OCI-LY7 (cell line): ENCODE measurements around the gene IGSF3. TPM values are rescaled to one million over a fixed set of nuclear protein-coding genes. Genes with fewer than 3 reads are reported as not detected.

ENCODE experiments used
- BruUV-seq: library from RNA; stranded (reverse); fragments of 400-500 nt; replicated peaks from 2 replicates; lab custom pipeline; 2021; lab: Mats Ljungman, UMichigan
- CTCF ChIA-PET: fragments of 300-600 bp; sonication (Branson Sonifier 250); formaldehyde crosslinking; loops from one replicate; lab custom pipeline; 2022; ENCODE audit warnings: antibody characterized with exemption; ENCODE audit not compliant: unreplicated experiment; lab: Charles Lee
- POLR2A ChIA-PET: fragments of 300-600 bp; sonication (Branson Sonifier 250); formaldehyde crosslinking; loops from one replicate; lab custom pipeline; 2022; ENCODE audit warnings: antibody characterized with exemption; lab: Charles Lee
- DNase-seq: peaks from one replicate; pipeline ENCODE4 v3.0.0-alpha.2; 2015; ENCODE audit warnings: low spot score
- H2AFZ ChIP-seq: fragments of 200-600 bp; sonication (generic), shearing (Covaris generic); 2 replicates; pipeline ENCODE4 v1.6.1; 2014; ENCODE audit warnings: mild to moderate bottlenecking, antibody characterized with exemption, low read length, moderate library complexity
- H3K27ac ChIP-seq: fragments of 200-600 bp; sonication (generic); 2 replicates; pipeline ENCODE4 v1.5.1; 2014; ENCODE audit warnings: mixed run types, low read depth, mild to moderate bottlenecking, moderate library complexity, low read length, inconsistent platforms; ENCODE audit not compliant: poor library complexity, severe bottlenecking
- H3K36me3 ChIP-seq: fragments of 200-600 bp; sonication (generic); 2 replicates; pipeline ENCODE4 v1.6.1; 2014; ENCODE audit warnings: mild to moderate bottlenecking, antibody characterized with exemption, low read length, moderate library complexity, mixed read lengths; ENCODE audit not compliant: insufficient read depth
- H3K4me1 ChIP-seq: fragments of 200-600 bp; sonication (generic); 2 replicates; pipeline ENCODE4 v1.5.1; 2014; ENCODE audit warnings: mild to moderate bottlenecking, low read length; ENCODE audit not compliant: insufficient read depth, poor library complexity, severe bottlenecking
- H3K4me2 ChIP-seq: fragments of 200-600 bp; sonication (generic); 2 replicates; pipeline ENCODE4 v1.6.1; 2014; ENCODE audit warnings: mild to moderate bottlenecking, low read length
- H3K4me3 ChIP-seq: fragments of 200-600 bp; sonication (generic); 2 replicates; pipeline ENCODE4 v1.5.1; 2014; ENCODE audit warnings: mild to moderate bottlenecking, low read depth, low read length; ENCODE audit not compliant: poor library complexity, severe bottlenecking
- H3K79me2 ChIP-seq: fragments of 200-600 bp; sonication (generic); 2 replicates; pipeline ENCODE4 v1.6.1; 2016; ENCODE audit warnings: low read depth, mild to moderate bottlenecking, low read length, moderate library complexity, mixed read lengths; ENCODE audit not compliant: insufficient read depth
- H3K9me2 ChIP-seq: fragments of 200-600 bp; sonication (generic); 2 replicates; pipeline ENCODE4 v1.6.1; 2016; ENCODE audit warnings: mild to moderate bottlenecking, low read length, mixed read lengths; ENCODE audit not compliant: insufficient read depth
- H3K9me3 ChIP-seq: fragments of 200-600 bp; sonication (generic); 2 replicates; pipeline ENCODE4 v1.6.1; 2014; ENCODE audit warnings: mild to moderate bottlenecking, mixed run types, low read length, mixed read lengths
- H4K20me1 ChIP-seq: fragments of 200-600 bp; sonication (generic); 2 replicates; pipeline ENCODE4 v1.6.1; 2014; ENCODE audit warnings: mild to moderate bottlenecking, antibody characterized with exemption, low read length, moderate library complexity, mixed read lengths; ENCODE audit not compliant: insufficient read depth
- EZH2phosphoT487 ChIP-seq: fragments of 200-600 bp; sonication (generic); IDR thresholded peaks from 2 replicates; pipeline ENCODE4 v1.6.1; 2018; ENCODE audit warnings: low read depth, borderline replicate concordance, mild to moderate bottlenecking, mixed run types, antibody characterized with exemption, low read length, moderate library complexity, mixed read lengths
- intact Hi-C: fragments of 100-400 bp; cut with micrococcal nuclease; formaldehyde crosslinking; loops from one replicate; pipeline ENCODE4 v1.10.0; 2022; ENCODE audit not compliant: unreplicated experiment
- total RNA-seq, 2 experiments: library from RNA; depleted of rRNA in 1 of 2; stranded (reverse); fragments of >200 nt in 1 of 2; shearing (Covaris generic) in 1 of 2; gene quantifications; 2 replicates each; pipeline ENCODE4 v1.2.3, GENCODE V29; 2014 to 2022
- TF ChIP-seq, protein P1 (sequence below): fragments of 200-600 bp; sonication (generic); conservative IDR thresholded peaks from 2 replicates; pipeline ENCODE4 v1.5.1; 2014; ENCODE audit warnings: mild to moderate bottlenecking, antibody characterized with exemption, low read length, moderate library complexity, mixed read lengths

Gene IGSF3
- total RNA-seq, 2 experiments from 2014 or later, result not detected

DNA sequence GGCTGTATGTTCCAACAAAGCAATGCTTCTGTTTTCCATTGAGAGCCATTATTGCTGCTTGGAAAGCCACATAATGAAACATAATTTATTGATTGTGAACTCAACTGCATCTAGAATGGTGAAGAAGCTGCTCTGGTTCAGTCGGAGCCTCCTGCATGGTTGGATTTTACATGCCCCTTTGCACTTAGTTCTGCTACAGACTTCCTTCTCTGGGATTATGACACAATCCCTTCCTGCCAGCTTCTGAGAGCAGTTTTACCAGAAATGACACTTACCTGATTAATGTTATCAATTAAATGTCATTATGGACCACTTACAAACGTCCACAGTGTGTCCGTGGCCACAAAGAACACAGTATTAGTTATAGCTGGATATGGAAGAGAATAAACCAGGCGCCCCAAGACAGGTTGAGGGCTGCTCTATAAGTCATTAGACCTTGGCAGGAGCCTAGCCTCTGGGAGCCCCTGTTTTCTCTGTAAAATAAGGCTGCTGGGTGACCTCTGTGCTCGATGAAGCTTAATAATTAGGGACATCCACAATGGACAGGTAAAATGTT, 89.7 kb downstream of the IGSF3 start:
- no TSS peak for BruUV-seq
- Histone ChIP-seq H3K4me2 (no peak overlapping the region), H3K79me2 (no peaks in the 10 kb centered on the region), H3K9me3 (no peaks in the 10 kb centered on the region), H3K27ac (no peak overlapping the region), H3K36me3 (no peaks in the 10 kb centered on the region), H2AFZ (no peak overlapping the region), H3K4me1 (no peaks in the 10 kb centered on the region), H3K9me2 (no peaks in the 10 kb centered on the region), H3K4me3 (no peak overlapping the region), H4K20me1 (no peaks in the 10 kb centered on the region)
- DNase-seq, result no peak
- intact Hi-C loops, result no loop called here
- ChIA-PET CTCF (no interaction called here), POLR2A (no interaction called here)
- TF ChIP-seq EZH2phosphoT487, result no peak
- TF ChIP-seq, protein P1, sequence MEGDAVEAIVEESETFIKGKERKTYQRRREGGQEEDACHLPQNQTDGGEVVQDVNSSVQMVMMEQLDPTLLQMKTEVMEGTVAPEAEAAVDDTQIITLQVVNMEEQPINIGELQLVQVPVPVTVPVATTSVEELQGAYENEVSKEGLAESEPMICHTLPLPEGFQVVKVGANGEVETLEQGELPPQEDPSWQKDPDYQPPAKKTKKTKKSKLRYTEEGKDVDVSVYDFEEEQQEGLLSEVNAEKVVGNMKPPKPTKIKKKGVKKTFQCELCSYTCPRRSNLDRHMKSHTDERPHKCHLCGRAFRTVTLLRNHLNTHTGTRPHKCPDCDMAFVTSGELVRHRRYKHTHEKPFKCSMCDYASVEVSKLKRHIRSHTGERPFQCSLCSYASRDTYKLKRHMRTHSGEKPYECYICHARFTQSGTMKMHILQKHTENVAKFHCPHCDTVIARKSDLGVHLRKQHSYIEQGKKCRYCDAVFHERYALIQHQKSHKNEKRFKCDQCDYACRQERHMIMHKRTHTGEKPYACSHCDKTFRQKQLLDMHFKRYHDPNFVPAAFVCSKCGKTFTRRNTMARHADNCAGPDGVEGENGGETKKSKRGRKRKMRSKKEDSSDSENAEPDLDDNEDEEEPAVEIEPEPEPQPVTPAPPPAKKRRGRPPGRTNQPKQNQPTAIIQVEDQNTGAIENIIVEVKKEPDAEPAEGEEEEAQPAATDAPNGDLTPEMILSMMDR, result no peak

DNA sequence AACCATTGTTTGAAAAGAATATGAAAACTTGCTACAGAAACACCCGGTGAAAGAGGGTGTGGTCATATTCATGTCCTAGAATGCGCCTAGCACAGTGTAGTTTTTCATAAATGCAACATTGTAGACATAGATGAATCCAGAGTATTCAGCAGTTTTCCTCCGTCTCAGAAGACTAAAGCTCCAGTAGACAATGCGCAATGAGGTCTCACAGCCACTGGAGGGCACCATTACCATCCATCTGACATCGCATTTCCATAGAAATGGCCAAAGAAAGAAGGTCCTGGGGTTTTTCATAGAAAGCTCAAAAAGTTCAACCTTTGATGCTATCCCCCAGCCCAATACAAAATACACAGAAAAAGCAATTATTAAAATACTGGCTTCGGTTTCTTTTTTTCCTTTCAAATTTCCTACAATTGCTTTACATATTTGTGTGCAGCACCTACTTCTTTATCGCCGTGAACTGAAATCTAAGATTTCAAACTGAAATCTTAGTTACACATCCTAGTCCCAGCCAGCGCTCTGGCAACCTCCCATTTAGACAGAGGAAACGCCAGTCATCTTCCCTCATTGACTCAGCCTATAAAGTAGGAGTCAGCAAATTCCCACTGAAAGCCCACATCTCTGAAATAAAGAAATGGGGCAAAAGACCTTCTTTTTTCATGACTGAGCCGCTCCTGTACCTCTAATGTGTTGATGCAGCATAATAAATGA, 92.8 kb downstream of the IGSF3 start:
- CTCF ChIA-PET, result no interaction called here
- DNase-seq, result peak; percentile 66
- intact Hi-C loops, result loop anchor here (2.0 kb wide), 1 partner anchor 480 kb away; no protein-coding TSS in a partner anchor
- no peak for TF ChIP-seq EZH2phosphoT487
- TF ChIP-seq, protein P1, result peak; percentile 97
- Histone ChIP-seq H3K36me3 (no peaks in the 10 kb centered on the region), H3K4me2 (no peak overlapping the region), H3K4me3 (no peak overlapping the region), H3K27ac (no peak overlapping the region), H4K20me1 (no peaks in the 10 kb centered on the region), H3K9me3 (no peaks in the 10 kb centered on the region), H3K79me2 (no peaks in the 10 kb centered on the region), H3K9me2 (no peaks in the 10 kb centered on the region), H2AFZ (no peak overlapping the region), H3K4me1 (no peaks in the 10 kb centered on the region)
- BruUV-seq, result no TSS peak
- POLR2A ChIA-PET, result no interaction called here
